ENCODE data around the gene DMBT1. TPM values are rescaled to one million over a fixed set of nuclear protein-coding genes. Genes with fewer than 3 reads are reported as not detected.

DMBT1 gene
- total and polyA plus RNA-seq, 4 donors: 0.03 TPM; not detected in 3

- Histone ChIP-seq H3K27ac (ENCODE audit: low read depth in 1 of 2, low read length in 2 of 2) (no peak overlapping the region), H3K4me1 (ENCODE audit: control insufficient read depth in 4 of 4, insufficient read depth in 4 of 4, low read length in 3 of 4) (no peaks in the 10 kb centered on the region), H3K27me3 (ENCODE audit: control insufficient read depth in 4 of 4, insufficient read depth in 4 of 4, low read length in 3 of 4) (no peaks in the 10 kb centered on the region), H3K9ac (ENCODE audit: low read depth in 1 of 2, low read length in 2 of 2) (no peak overlapping the region), H3K9me3 (ENCODE audit: control insufficient read depth in 4 of 4, low read length in 3 of 4) (no peaks in the 10 kb centered on the region), H3K4me3 (ENCODE audit: low read depth in 1 of 3, low read length in 3 of 3) (no peak overlapping the region), H3K36me3 (ENCODE audit: control insufficient read depth in 4 of 4, insufficient read depth in 3 of 4, low read depth in 1 of 4, low read length in 3 of 4) (no peaks in the 10 kb centered on the region)
- TF ChIP-seq YY1 (IDR thresholded peaks at IDR 0.05) (no peak), NR2F2 (IDR thresholded peaks at IDR 0.05) (no peak), HNF4G (IDR thresholded peaks at IDR 0.05) (no peak), RAD21 (IDR thresholded peaks at IDR 0.05) (no peak), ZBTB33 (IDR thresholded peaks at IDR 0.05) (no peak), REST (IDR thresholded peaks at IDR 0.05) (no peak)
- WGBS: 89% methylated on average over 5 of the region's 5 CpGs
- DNase-seq (ENCODE audit: low spot score): no peak
These were observed 103.1 kb downstream of the DMBT1 start for GRCh38 chr10:122663516-122664130.

- DNase-seq (ENCODE audit: low spot score): no peak
- Histone ChIP-seq H3K4me1 (ENCODE audit: control insufficient read depth in 4 of 4, insufficient read depth in 4 of 4, low read length in 3 of 4) (no peaks in the 10 kb centered on the region), H3K4me3 (ENCODE audit: low read depth in 1 of 3, low read length in 3 of 3) (no peak overlapping the region), H3K36me3 (ENCODE audit: control insufficient read depth in 4 of 4, insufficient read depth in 3 of 4, low read depth in 1 of 4, low read length in 3 of 4) (no peaks in the 10 kb centered on the region), H3K9me3 (ENCODE audit: control insufficient read depth in 4 of 4, low read length in 3 of 4) (no peaks in the 10 kb centered on the region), H3K27me3 (ENCODE audit: control insufficient read depth in 4 of 4, insufficient read depth in 4 of 4, low read length in 3 of 4) (no peaks in the 10 kb centered on the region), H3K27ac (ENCODE audit: low read depth in 1 of 2, low read length in 2 of 2) (no peak overlapping the region), H3K9ac (ENCODE audit: low read depth in 1 of 2, low read length in 2 of 2) (no peak overlapping the region)
- TF ChIP-seq REST (IDR thresholded peaks at IDR 0.05): no peak
- WGBS: 81% methylated on average over 8 of the region's 8 CpGs
These were observed 103.9 kb downstream of the DMBT1 start for GRCh38 chr10:122664501-122664900.

GRCh38 chr10:122665329-122665860 lies 104.8 kb downstream of the DMBT1 start:
- Histone ChIP-seq H3K9me3 (ENCODE audit: control insufficient read depth in 4 of 4, low read length in 3 of 4) (no peaks in the 10 kb centered on the region), H3K27ac (ENCODE audit: low read depth in 1 of 2, low read length in 2 of 2) (no peak overlapping the region), H3K4me1 (ENCODE audit: control insufficient read depth in 4 of 4, insufficient read depth in 4 of 4, low read length in 3 of 4) (no peaks in the 10 kb centered on the region), H3K4me3 (ENCODE audit: low read depth in 1 of 3, low read length in 3 of 3) (no peak overlapping the region), H3K27me3 (ENCODE audit: control insufficient read depth in 4 of 4, insufficient read depth in 4 of 4, low read length in 3 of 4) (no peaks in the 10 kb centered on the region), H3K36me3 (ENCODE audit: control insufficient read depth in 4 of 4, insufficient read depth in 3 of 4, low read depth in 1 of 4, low read length in 3 of 4) (no peaks in the 10 kb centered on the region), H3K9ac (ENCODE audit: low read depth in 1 of 2, low read length in 2 of 2) (no peak overlapping the region)
- 78% methylated on average over 7 of the region's 7 CpGs for WGBS
- no peak for DNase-seq (ENCODE audit: low spot score)
- no peak for TF ChIP-seq ATF3 (IDR thresholded peaks at IDR 0.05)
- no peak for TF ChIP-seq GABPA (IDR thresholded peaks at IDR 0.05 in 1 of 2, conservative IDR thresholded peaks at IDR 0.05 in 1 of 2)
- no peak for TF ChIP-seq REST (IDR thresholded peaks at IDR 0.05)
- no peak for TF ChIP-seq EGR1 (IDR thresholded peaks at IDR 0.05; ENCODE audit: low read depth in 2 of 2)
- TF ChIP-seq SP1 (IDR thresholded peaks at IDR 0.05): no peak

Data from liver (tissue), 9 donors.